GM21381 (cell line): ENCODE measurements around the gene DEGS1.

Experiments used
- ATAC-seq: cut with Tn5 transposase; IDR thresholded peaks from one replicate; pipeline ENCODE4 v1.9.1; 2021; ENCODE audit warnings: mild to moderate bottlenecking, moderate library complexity; ENCODE audit not compliant: unreplicated experiment

The DEGS1 gene

GRCh38 chr1:224182866-224183590 lies at the start of gene DEGS1:
DEGS1 (plus strand) TSS chr1:224183240; CDS start chr1:224183337, 97 bp downstream.
- ATAC-seq: peak; percentile 62

DNA sequence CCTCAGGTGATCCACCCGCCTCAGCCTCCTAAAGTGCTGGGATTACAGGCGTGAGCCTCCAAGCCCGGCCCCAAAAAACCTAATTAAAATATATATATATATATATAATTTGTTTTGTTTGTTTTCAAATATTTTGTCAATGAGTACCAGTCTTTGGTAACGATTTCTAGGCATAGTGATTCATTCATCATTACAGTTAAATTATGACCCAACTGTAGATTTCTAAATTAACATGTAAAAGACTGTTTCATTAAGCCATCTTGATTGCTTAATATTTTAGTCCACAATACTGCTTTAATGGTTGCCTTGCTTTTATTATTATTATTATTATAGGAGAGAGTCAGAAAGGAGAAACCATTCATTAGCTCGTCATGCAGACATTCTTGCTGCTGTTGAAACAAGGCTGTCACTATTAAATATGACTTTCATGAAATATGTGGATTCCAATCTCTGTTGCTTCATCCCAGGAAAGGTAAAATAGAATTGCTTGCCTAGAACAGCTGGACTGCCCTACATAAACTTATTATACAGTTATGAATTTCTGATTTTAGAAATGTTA lies 49.2 kb upstream of the DEGS1 start:
- no peak for ATAC-seq

- ATAC-seq: no peak
These were observed 45.5 kb upstream of the DEGS1 start for GRCh38 chr1:224137518-224137917.

DNA sequence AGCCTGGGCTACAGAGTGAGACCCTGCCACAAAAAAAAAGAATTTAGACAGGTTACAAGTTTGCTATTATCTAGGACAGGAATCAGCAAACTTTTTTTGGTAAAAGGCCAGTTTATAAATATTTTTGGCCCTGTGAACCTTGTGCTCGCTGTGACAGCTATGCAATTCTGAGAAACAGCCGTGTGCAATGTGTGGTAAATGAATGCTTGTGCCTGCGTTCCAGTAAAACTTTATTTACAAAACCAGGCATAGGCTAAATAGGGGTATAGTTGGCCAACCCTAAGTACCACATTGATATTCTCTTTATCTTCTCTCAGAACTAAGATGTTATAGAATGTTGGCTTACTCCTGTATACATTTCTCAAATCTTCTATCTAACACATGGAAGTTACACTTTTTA lies 44.8 kb upstream of the DEGS1 start:
- no peak for ATAC-seq

- ATAC-seq: no peak
These were observed 41.3 kb upstream of the DEGS1 start for GRCh38 chr1:224141693-224142092.

GRCh38 chr1:224149709-224150108 lies 33.3 kb upstream of the DEGS1 start:
- ATAC-seq: no peak

GRCh38 chr1:224151117-224151516 lies 31.9 kb upstream of the DEGS1 start:
- ATAC-seq: no peak

GRCh38 chr1:224157316-224157715 lies 25.7 kb upstream of the DEGS1 start:
- no peak for ATAC-seq

- ATAC-seq: no peak
These were observed 23.5 kb upstream of the DEGS1 start for GRCh38 chr1:224159541-224159940.

DNA sequence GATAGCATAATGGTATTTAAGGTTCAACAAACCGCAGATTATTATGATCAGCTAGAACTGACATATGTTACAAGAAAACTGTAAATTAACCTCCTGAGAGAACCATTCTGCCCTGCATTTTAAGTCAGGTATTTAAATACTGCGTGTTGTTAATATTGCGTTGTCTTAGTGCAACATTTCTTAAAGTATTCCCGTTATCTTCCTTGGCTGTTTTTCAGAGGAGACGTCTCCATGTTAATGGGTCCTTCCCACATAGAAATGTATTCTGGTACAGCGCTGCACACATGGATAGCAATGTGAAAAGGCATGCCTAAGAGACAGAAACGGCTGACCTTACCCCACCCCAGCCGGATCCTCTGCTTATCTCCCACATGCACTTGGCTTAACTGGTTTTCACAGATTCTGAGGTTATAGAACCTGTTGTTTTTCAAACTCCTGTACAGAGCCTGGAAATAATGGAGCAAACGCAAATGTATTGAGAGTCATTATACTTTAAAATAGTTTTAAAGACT lies 22.8 kb upstream of the DEGS1 start:
- ATAC-seq: no peak

DNA sequence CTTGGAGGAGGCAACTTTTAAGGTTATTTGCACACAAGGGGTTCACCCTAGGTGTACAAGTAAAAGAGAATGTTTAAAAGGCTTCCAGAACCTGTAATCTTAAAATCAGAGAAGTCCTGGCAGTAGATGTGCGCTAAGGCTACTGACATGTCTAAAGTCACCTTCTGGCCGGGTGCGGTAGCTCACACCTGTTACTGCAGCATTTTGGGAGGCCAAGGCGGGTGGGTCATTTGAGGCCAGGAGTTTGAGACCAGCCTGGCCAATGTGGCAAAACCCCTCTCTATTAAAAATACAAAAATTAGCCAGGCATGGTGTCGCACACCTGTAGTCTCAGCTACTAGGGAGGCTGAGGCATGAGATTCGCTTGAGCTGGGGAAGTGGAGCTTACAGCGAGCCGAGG lies 20.3 kb upstream of the DEGS1 start:
- ATAC-seq: no peak

DNA sequence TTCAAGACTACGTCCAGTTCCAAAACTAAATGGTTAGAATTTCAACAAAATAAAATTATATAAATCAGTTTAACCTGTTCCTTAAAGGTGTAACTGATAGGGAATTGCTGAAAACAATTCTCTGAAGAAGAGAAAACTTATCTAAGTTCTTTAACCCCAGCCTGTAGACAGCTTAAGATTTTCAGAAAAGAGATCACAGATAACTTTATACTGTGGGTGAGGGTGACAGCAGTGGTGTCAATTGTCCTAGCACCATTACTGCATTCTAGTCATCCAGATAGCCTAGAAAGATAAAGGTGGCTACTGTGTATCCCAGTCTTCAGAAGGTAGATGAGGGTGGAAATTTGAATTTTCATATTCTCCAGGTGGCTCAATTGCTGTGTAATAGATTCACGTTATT lies 19.7 kb upstream of the DEGS1 start:
- ATAC-seq: no peak

- ATAC-seq: peak; percentile 90
These were observed 14.1 kb upstream of the DEGS1 start for GRCh38 chr1:224168859-224169380.

- no peak for ATAC-seq
These were observed 13.2 kb upstream of the DEGS1 start for GRCh38 chr1:224169718-224170270.

- no peak for ATAC-seq
These were observed 12.7 kb upstream of the DEGS1 start for GRCh38 chr1:224170343-224170742.

GRCh38 chr1:224170748-224171478 lies 12.1 kb upstream of the DEGS1 start:
- ATAC-seq: no peak

- no peak for ATAC-seq
These were observed 10.8 kb upstream of the DEGS1 start for GRCh38 chr1:224172229-224172628.

DNA sequence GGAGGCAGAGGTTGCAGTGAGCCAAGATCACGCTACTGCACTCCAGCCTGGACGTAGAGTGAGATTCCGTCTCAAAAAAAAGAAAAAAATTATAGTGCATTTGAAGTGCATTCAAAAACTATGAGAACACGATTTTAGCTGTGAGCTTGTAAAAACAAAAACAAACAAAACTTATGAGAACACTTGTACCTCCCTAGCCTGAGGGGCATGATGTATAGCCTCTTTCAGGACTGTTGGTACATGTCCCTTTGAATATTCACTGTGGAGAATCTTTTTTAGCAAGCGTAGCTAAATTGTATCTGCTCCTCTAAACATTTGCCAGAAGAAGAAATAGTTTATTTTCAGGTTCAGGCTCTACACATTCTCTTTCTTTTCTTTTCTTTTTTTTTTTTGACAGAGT lies 9.5 kb upstream of the DEGS1 start:
- no peak for ATAC-seq

GRCh38 chr1:224175617-224176016 lies 7.4 kb upstream of the DEGS1 start:
- ATAC-seq: no peak

GRCh38 chr1:224177356-224177999 lies 5.6 kb upstream of the DEGS1 start:
- ATAC-seq: no peak

GRCh38 chr1:224178894-224179293 lies 4.1 kb upstream of the DEGS1 start:
- ATAC-seq: no peak
